Measurements from ENCODE around the gene CNOT2.
A peak's percentile ranks its signal among the peaks of the same experiment; 100 is the strongest.

The CNOT2 gene

DNA sequence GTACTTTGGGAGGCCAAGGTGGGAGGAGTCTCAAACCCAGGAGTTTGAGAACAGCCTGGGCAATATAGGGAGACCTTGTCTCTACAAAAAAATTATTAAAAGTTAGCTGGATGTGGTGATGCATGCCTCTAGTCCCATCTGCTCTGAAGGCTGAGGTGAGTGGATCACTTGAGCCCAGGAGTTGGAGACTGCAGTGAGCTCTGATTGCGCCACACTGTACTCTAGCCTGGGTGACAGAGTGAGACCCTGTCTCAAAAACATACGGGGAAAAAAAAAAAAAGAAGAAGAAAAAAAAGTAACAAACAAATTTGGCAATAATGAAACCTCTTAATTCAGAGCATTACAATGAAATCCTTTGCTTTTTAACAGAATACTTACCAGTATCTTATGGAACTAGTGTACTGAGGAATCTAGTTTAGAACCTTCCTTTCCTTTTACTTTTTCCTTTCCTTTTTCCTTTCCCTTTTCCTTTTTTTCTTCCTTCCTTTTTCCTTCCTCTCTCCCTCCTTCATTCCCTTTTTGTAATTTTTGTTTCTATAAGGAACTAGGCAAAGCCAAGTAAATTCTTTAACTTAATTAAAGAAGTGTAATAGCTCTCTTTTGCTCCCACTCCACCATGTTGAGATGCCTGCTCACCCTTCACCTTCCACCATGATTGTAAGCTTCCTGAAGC lies 12.2 kb upstream of the CNOT2 start:
- H3K36me3 ChIP-seq (ENCODE audit: low read length) = no peaks in the 10 kb centered on the region
- H3K79me2 ChIP-seq (ENCODE audit: insufficient read depth, low read length) = no peaks in the 10 kb centered on the region
- H4K20me1 ChIP-seq (ENCODE audit: low read depth, low read length) = no peaks in the 10 kb centered on the region
- H3K27me3 ChIP-seq (ENCODE audit: low read length) = no peaks in the 10 kb centered on the region
- H3K9me3 ChIP-seq (ENCODE audit: insufficient read depth, low read length) = no peaks in the 10 kb centered on the region
- H3K4me2 ChIP-seq (ENCODE audit: low read depth, low read length, poor library complexity, severe bottlenecking) = no peak overlapping the region
- H3K9me2 ChIP-seq (replicated peaks; ENCODE audit: insufficient read depth, low read length) = no peaks in the 10 kb centered on the region
- no peak overlapping the region for H3K9ac ChIP-seq (ENCODE audit: low read length)
- no peak overlapping the region for H2AFZ ChIP-seq (ENCODE audit: low read depth, low read length, severe bottlenecking)
- no peaks in the 10 kb centered on the region for H3F3A ChIP-seq (ENCODE audit: insufficient read depth)
- no peak overlapping the region for H3K4me3 ChIP-seq (ENCODE audit: insufficient read depth, low read length, poor library complexity, severe bottlenecking)
- TF ChIP-seq, protein P1, sequence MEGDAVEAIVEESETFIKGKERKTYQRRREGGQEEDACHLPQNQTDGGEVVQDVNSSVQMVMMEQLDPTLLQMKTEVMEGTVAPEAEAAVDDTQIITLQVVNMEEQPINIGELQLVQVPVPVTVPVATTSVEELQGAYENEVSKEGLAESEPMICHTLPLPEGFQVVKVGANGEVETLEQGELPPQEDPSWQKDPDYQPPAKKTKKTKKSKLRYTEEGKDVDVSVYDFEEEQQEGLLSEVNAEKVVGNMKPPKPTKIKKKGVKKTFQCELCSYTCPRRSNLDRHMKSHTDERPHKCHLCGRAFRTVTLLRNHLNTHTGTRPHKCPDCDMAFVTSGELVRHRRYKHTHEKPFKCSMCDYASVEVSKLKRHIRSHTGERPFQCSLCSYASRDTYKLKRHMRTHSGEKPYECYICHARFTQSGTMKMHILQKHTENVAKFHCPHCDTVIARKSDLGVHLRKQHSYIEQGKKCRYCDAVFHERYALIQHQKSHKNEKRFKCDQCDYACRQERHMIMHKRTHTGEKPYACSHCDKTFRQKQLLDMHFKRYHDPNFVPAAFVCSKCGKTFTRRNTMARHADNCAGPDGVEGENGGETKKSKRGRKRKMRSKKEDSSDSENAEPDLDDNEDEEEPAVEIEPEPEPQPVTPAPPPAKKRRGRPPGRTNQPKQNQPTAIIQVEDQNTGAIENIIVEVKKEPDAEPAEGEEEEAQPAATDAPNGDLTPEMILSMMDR (IDR thresholded peaks at IDR 0.05; ENCODE audit: insufficient read depth, low read length, poor library complexity, severe bottlenecking) = no peak
- TF ChIP-seq EZH2phosphoT487 (conservative IDR thresholded peaks at IDR 0.05; ENCODE audit: low read length) = no peak
- H3K27ac ChIP-seq (ENCODE audit: low read depth, low read length) = no peak overlapping the region

- peaks cover 17% of the 10 kb centered on the region for H3K79me2 ChIP-seq (ENCODE audit: insufficient read depth, low read length)
- peaks cover 14% of the 10 kb centered on the region; the same call in 1 of the 2 replicates for H3K36me3 ChIP-seq (ENCODE audit: low read length)
- no peaks in the 10 kb centered on the region for H3F3A ChIP-seq (ENCODE audit: insufficient read depth)
- H3K9me2 ChIP-seq (replicated peaks; ENCODE audit: insufficient read depth, low read length) = no peaks in the 10 kb centered on the region
- H3K27me3 ChIP-seq (ENCODE audit: low read length) = no peaks in the 10 kb centered on the region
- H3K9me3 ChIP-seq (ENCODE audit: insufficient read depth, low read length) = no peaks in the 10 kb centered on the region
- TF ChIP-seq, protein P1 (IDR thresholded peaks at IDR 0.05; ENCODE audit: insufficient read depth, low read length, poor library complexity, severe bottlenecking) = no peak
- no peak for TF ChIP-seq EZH2phosphoT487 (conservative IDR thresholded peaks at IDR 0.05; ENCODE audit: low read length)
- H3K4me2 ChIP-seq (ENCODE audit: low read depth, low read length, poor library complexity, severe bottlenecking) = no peak overlapping the region
- no peak overlapping the region for H3K9ac ChIP-seq (ENCODE audit: low read length)
- no peaks in the 10 kb centered on the region for H4K20me1 ChIP-seq (ENCODE audit: low read depth, low read length)
- no peak overlapping the region for H3K27ac ChIP-seq (ENCODE audit: low read depth, low read length)
- H3K4me3 ChIP-seq (ENCODE audit: insufficient read depth, low read length, poor library complexity, severe bottlenecking) = no peak overlapping the region
- no peak overlapping the region for H2AFZ ChIP-seq (ENCODE audit: low read depth, low read length, severe bottlenecking)
These were observed 6.2 kb upstream of the CNOT2 start for GRCh38 chr12:70236990-70237389.

DNA sequence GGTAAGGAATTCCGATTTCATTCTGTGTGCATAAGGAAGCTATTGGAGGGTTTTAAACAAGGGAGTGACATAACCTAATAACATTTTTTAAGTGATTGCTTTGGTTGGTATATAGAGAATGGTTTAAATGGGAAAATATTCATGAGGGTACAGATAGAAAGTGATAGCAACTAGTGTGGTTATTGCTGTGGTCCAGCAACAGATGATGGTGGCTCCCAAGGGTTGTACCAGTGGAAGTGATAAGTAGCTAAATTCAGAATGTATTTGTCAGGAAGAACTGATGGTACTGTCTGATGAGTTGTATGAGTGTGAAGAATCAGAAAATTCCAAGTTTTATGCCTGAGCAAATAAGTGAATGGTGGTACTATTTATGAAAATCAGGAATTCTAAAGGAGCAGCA lies 2.6 kb upstream of the CNOT2 start:
- peak overlapping the region; percentile 97 for H3K4me2 ChIP-seq (ENCODE audit: low read depth, low read length, poor library complexity, severe bottlenecking)
- TF ChIP-seq EZH2phosphoT487 (conservative IDR thresholded peaks at IDR 0.05; ENCODE audit: low read length) = no peak
- TF ChIP-seq, protein P1 (IDR thresholded peaks at IDR 0.05; ENCODE audit: insufficient read depth, low read length, poor library complexity, severe bottlenecking) = no peak

More for the DNA sequence above, 2.6 kb upstream of the CNOT2 start:
- H3K4me3 ChIP-seq (ENCODE audit: insufficient read depth, low read length, poor library complexity, severe bottlenecking) = no peak overlapping the region
- peaks cover 14% of the 10 kb centered on the region; the same call in 1 of the 2 replicates for H3K36me3 ChIP-seq (ENCODE audit: low read length)
- no peaks in the 10 kb centered on the region for H3K9me2 ChIP-seq (replicated peaks; ENCODE audit: insufficient read depth, low read length)
- H3K9me3 ChIP-seq (ENCODE audit: insufficient read depth, low read length) = no peaks in the 10 kb centered on the region
- no peak overlapping the region for H2AFZ ChIP-seq (ENCODE audit: low read depth, low read length, severe bottlenecking)
- H3F3A ChIP-seq (ENCODE audit: insufficient read depth) = no peaks in the 10 kb centered on the region
- no peak overlapping the region for H3K27ac ChIP-seq (ENCODE audit: low read depth, low read length)
- H3K27me3 ChIP-seq (ENCODE audit: low read length) = no peaks in the 10 kb centered on the region
- H4K20me1 ChIP-seq (ENCODE audit: low read depth, low read length) = peaks cover 13% of the 10 kb centered on the region
- no peak overlapping the region for H3K9ac ChIP-seq (ENCODE audit: low read length)
- peaks cover 53% of the 10 kb centered on the region for H3K79me2 ChIP-seq (ENCODE audit: insufficient read depth, low read length)

Measured in SU-DHL-6 (cell line).